Pericardium fibroblast (primary cell): ENCODE measurements around the gene B3GNT2. TPM values are rescaled to one million over a fixed set of nuclear protein-coding genes. Genes with fewer than 3 reads are reported as not detected.

Experiments used
- total RNA-seq: library from RNA; depleted of rRNA; stranded (reverse); fragments of >200 nt; gene quantifications from 2 replicates; pipeline ENCODE4 v1.2.3, GENCODE V29; 2015

The B3GNT2 gene, protein sequence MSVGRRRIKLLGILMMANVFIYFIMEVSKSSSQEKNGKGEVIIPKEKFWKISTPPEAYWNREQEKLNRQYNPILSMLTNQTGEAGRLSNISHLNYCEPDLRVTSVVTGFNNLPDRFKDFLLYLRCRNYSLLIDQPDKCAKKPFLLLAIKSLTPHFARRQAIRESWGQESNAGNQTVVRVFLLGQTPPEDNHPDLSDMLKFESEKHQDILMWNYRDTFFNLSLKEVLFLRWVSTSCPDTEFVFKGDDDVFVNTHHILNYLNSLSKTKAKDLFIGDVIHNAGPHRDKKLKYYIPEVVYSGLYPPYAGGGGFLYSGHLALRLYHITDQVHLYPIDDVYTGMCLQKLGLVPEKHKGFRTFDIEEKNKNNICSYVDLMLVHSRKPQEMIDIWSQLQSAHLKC
- 3.1 and 12.3 TPM in 2 replicates for total RNA-seq

DNA sequence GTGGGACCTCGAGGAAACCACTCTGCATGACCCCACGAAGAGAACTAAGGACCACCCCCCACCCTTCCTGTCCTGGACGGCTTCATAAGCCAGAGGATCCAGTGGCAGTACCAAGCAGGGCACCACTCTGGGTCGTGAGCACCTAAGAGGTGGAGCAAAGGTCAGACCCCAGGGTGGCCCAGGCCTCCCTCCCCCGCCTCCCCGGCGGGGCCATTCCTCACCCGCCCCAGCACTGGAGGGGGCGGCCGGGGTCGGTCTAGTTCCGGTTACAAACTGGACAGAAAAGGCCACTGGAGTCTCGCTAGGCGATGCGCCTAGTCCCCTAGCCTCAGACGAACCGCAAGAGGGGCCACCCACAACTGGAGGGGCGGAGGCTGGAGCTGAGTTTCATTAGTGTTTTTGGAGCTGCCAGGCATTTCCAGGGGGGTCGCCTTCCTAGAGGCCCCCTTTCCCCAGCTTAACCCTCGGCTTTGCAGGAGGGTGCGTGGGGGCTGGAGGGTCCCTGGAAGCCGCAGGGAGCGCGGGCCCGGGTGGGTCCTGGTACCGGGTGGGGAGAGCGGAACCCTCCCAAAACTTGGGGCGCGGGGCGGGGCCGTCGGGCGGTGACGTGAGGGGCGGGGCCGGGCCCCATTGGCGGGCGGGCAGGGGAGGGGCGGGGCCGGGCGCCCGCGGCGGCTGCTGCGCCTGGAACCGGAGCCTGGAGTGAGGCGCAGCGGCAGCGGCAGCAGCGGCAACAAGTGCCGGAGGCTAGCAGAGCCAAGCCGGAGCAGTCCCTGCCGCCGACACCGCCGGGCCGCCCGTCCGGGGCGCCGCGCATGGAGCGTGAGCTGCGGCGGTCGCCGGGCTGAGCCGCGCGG, at the start of gene B3GNT2:
B3GNT2 (plus strand) TSS at position 695 of the 857 bp plus-strand sequence. CDS start 26,106 bp downstream, outside the sequence.

